Stimulated activated CD8-positive, alpha-beta memory T cell treated with anti-CD3 and anti-CD28 coated beads, Interleukin-12 subunit alpha, Interleukin-12 subunit beta, amount 100 ng/mL, for 1 hour (primary cell): ENCODE data around the gene CATSPERE.

ENCODE experiments used
- DNase-seq: peaks from one replicate; pipeline ENCODE4 v3.0.0-alpha.2; 2020; ENCODE audit warnings: low read depth

CATSPERE gene, protein sequence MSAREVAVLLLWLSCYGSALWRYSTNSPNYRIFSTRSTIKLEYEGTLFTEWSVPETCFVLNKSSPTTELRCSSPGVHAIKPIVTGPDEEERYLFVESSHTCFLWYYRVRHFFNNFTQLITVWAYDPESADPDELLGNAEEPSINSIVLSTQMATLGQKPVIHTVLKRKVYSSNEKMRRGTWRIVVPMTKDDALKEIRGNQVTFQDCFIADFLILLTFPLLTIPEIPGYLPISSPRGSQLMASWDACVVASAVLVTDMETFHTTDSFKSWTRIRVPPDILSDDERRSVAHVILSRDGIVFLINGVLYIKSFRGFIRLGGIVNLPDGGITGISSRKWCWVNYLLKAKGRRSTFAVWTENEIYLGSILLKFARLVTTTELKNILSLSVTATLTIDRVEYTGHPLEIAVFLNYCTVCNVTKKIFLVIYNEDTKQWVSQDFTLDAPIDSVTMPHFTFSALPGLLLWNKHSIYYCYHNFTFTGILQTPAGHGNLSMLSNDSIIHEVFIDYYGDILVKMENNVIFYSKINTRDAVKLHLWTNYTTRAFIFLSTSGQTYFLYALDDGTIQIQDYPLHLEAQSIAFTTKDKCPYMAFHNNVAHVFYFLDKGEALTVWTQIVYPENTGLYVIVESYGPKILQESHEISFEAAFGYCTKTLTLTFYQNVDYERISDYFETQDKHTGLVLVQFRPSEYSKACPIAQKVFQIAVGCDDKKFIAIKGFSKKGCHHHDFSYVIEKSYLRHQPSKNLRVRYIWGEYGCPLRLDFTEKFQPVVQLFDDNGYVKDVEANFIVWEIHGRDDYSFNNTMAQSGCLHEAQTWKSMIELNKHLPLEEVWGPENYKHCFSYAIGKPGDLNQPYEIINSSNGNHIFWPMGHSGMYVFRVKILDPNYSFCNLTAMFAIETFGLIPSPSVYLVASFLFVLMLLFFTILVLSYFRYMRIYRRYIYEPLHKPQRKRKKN

DNA sequence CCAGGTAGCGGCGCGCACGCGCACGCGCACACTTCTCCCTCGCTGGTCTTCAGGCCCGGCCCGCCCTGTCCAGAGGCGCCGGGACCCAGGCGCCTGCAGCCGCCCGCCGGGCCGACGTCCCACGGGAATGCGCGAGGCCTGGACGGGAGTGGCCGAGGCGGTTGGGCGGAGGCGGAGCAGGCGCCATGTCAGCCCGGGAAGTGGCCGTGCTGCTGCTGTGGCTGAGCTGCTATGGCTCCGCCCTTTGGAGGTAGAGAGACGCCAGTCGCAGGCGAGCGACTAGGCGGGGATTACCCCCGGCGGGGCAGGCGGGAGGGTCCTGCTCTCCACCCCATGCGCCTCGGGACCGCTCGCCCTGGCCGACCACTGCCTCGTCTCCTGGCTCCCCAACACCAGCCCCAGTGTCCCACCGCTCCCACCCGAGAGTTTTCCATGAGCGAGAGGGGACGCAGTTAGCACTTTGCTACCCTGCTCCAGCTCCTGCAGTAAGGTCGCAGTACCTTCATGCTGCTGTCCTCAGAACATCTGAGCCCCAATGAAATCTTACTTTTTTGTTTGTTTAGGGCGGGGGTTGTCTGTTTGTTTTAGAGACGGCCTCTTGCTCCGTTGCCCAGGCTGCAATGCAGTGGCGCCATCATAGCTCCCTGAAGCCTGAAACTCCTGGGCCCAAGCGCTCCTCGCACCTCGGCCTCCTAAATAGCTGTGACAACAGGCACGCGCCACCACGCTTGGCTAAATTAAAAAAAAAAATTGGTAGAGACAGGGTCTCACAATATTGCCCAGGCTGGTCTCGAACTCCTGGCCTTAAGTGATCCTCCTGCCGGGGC, at the start of gene CATSPERE:
Gene CATSPERE (plus strand): TSS at position 29 of the 827 bp plus-strand sequence. CDS start 157 bp downstream, at position 186.
- peak; percentile 54 for DNase-seq

DNA sequence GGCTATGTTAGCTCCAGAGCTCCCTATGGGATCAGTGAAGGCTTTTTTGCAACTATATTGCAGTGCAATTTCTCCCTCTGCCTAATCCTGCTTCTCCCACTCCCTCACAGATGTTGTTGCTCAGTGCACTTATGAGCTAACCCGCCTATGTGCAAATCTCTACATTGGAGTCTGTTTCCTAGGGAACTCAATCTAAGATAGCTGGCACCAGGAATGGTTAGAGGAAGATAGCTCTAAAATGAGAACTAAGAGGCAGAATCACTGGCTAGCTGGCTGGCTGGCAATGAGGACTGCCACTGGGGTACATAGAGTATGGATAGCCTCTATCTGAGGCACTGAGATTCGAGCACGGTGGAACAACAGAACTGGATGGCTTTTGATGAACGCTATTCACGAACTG, 48.9 kb upstream of the CATSPERE start:
- no peak for DNase-seq

DNA sequence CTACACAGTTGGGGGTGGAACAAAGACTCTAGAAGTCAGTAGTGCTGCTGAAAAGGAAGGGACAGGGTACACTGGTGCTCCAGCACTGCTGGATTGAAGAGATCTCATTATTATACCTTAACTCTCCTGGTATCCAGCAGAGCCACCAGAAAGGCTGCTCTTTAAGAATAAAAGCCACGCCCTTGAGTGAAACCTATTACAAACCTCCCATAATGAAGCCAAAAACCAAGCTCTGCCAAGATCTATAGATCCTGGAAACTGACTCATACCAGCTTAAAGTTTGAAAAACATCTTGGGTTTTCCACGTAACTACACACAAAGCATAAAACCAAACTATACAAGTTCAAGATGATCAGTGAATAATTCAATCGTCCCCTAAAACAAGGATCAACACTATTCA, 47.3 kb upstream of the CATSPERE start:
- no peak for DNase-seq

DNA sequence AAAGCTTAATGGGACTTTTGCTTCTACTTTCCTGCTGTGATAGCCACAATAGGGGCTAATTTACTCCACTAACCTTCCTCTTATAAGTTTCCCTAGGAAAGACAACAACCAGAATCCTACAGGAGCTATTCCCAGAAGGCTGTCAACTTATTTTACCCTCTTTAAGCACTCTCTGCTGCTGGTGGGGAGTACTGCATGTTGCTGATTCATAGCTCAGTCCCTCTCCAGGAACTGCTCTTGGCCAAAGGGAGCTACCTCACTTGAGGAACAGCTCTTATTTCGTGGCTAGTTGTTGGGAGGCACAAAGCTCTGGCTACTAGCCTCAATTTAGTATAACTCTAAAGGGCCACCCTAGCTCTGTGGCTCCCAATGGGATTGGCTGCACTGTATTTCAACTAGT, 46.5 kb upstream of the CATSPERE start:
- no peak for DNase-seq

DNA sequence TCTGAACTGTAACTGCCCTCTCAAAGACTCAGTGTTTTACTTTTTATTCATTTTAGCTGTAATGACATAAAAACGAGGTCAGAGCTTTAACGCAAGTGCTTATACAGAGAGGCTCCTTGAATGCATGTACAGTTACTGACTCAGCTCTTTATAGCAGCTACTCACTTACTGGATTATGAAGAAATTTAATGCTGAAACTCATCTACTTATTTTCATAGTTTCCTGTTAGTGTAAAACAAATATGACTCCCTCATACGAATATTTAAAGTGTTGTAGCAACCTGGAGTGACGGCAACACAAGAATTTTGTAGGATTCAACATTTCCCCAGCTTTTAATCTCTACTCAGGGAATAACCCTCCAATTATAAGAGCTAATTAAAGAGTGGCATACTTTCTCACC, 42.0 kb upstream of the CATSPERE start:
- no peak for DNase-seq

DNA sequence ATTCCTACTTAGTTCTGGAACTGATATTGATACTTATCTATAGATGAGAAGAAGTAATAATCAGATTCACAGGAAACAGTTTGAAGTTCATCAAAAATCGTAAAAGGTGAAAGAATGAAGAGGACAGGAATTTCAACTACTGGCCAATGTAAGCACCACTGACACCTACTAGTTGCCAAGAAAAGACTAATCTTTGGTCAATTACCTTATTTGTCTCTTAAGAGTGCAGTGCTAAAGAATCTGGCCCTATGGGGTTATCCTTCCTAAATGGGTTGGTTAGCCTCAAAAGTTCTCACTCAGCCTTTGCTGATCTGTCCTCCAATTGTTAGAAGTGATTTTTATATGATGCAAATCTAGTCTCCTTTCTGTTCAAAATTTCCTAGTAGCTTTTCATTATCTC, 38.9 kb upstream of the CATSPERE start:
- no peak for DNase-seq

DNA sequence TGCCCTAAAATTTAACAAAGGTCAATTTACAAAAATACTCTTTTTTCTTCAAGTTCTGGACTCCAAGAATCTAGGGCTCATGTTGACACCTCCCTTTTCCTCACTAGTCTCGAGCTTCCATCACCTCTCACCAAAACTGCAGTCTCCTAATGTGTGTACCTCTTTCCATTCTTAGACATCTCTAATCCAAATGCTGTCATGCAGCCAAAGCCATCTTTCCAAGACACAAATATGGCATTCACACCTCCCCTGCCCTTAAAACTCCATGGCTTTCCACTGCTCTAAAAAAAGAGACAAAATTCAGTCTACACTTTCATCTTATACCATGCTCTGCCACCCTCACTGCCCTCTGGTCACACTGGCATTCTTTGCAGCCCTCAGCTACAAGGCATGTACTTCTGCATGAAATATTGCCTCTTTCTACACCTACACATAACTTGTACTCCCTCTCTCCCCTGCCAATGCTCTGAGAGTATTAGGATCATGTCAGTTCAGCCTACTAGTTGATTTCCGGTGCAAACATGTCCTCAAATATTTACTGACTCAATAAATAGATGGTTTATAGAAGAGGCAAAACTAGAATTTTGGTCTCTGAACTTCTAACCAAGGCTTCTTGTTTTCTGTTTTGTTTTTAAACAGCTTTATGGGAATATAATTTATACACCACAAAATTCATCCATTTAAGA, 36.3 kb upstream of the CATSPERE start:
- DNase-seq: no peak

DNA sequence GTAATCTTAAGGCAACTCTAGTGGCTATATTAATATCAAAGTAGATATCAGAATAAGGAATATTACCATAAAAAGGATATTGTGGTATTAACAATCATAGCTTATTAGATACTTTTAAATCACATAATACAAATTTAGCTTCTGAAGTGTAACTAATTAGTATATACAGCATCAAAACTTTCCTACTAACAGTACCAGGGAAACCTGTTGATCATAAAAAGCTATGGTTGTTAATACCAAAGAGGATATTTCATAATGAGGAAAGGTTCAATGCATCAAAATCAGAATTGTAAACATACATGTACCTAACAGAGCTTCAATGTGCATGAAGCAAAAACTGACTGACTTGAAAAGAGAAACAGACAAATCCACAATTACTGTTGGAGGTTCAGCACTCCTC, 33.4 kb upstream of the CATSPERE start:
- no peak for DNase-seq

DNA sequence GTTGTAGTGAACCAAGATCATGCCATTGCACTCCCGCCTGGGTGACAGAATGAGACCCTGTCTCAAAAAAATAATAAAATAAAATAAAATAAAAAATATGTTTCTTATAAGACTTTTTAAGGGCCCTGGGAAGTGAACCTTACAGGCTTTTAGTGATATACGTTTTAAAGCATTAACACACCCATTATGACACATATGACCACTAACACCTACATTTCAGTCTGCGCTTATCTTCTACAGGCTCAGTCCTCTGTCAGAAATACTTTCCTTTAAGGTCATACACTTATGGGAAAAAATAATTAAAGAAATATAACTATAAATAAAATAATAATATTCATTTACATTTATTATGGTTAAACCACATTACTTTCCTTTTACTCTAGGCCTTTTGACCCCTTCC, 31.3 kb upstream of the CATSPERE start:
- no peak for DNase-seq

DNA sequence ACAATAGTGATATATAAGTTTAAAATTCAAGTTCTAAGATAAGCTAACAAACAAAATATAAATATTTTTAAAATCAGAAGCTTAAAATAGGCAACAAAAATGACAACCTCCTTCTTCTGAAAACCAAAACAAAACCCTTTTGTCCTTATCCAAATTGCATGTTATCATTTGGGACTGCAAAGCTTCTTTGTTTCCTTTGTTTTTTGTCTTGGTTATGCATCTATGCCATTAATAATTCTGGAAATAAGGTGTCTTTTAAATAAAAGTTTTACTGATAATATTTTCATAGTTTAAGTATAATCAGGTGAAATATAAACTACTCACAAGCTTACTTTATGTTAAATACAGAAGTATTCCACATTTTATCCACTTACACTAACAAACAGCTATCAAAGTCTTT, 29.9 kb upstream of the CATSPERE start:
- no peak for DNase-seq

DNA sequence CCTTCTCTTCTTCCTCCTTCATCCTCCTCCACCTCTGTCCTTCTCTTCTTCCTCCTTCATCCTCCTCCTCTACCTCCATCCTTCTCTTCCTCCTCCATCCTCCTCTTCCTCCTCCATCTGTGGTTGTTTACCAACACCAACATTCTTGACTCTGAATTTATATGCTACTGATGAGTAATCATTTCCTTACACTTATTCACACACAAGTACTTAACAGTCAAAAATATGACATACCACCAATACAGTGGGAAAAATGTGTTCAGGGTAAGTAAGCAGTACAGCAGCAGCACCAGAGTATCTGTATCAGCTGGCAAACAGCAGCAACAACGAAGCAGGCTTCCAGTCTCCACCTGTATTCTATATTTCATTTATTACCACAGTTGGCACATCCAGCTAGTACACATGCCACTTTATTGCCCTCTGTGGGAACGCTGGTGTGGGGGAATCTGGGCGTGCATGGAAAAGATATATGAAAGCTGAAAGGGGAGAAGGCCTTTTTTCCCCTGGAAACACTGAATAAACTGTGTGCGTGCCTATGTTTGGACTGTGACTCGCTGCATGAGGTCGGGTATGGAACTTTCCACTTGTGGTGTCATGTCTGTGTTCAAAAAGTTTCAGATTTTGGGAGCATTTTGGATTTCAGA, 25.4 kb upstream of the CATSPERE start:
- DNase-seq: no peak

DNA sequence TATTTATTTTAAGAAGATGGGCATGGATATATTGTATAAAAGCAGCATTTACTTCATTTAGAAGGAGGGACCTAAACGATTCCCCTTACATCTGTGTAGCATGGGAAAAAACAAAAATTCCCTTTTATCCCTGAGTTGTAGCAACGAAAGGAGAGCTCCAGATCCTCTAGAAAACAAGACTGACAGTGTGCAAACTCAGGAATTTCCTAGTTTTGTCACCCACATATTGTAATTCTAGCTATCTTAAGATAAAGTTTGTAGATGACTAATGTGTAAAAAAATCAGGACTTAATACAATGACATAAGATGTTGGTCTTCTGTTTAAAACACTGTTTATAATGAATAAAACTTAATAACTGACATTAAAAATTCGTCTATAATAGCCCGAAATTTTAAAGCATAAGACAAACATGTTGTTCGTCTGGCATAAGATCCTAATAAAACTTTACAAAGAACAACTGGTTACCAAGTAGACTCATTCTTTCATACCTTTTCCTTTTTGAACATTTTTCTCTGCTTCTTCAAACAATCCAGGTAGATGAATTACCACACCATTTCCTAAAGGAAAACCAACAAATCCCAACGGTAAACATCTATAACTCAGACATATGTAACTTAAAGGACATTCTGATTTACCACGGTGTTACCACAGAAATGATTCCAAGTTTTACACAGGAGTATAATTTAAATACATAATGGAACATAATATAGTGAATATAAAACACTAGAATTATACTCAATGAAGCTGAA, 24.6 kb upstream of the CATSPERE start:
- DNase-seq: no peak

DNA sequence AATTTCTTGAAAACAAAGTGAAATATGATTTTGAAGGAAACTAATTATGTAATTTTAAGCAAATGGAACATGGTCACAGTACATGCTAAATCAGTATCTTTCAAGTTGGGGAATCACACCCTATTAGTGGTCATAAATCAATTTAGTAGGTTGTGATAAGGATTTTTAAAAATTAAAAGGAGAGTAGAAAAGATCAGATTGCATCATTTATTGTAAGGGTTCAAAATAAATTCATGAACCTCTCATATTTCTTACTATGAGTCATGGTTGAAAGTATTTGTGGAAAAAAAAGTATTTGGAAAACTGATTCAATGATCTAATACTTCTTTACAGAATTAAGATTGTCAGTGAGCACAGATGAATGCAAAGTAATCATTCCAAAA, 24.0 kb upstream of the CATSPERE start:
- DNase-seq: no peak

DNA sequence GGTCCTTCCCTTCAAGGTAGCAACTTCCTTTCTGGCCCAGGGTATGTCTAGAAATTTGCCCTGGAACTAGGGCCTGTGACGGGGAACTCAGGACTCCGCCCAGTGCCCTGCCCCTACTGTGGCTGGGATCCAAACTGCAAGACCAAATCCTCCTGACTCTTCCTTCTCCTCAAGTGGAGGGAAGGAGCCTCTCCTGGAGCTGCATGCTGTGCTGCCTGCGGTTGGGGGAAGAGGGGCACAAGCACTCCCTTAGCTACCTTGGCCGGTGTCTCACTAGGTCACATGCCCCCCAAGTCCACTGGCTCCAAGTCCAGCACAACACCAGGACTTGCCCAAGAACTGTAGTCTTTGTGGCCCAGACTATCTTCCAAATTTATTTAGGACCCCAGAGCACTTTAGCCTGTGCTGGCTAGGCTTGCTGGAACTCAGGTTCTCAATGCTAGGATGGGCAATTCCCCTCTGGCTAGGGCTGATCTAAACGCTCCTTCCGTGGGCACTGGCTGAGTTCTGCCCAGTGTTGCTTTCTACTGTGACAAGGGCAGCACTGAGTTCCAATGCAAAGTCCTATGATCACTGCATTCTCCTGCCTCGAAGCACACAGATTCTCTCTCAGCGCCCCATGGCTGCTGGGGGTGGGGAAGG, 21.6 kb upstream of the CATSPERE start:
- DNase-seq: no peak

DNA sequence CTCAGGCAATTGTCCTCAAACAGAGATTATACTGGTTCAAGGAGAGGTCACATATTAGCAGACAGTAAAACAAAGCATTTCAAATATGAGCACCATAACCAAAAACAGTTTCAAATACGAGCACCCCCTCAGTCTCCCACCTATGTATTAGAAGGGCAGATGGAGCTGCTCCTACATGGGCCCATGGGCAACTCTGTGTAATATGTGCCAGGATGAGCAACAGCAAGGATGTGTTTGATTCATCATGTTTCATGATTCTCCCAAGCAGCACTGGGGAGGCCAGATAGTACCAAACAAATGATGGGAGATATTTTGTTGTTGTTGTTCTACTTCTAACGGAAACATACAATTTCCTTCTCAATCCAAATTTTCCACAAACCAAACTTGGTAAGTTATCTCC, 18.2 kb upstream of the CATSPERE start:
- DNase-seq: no peak

DNA sequence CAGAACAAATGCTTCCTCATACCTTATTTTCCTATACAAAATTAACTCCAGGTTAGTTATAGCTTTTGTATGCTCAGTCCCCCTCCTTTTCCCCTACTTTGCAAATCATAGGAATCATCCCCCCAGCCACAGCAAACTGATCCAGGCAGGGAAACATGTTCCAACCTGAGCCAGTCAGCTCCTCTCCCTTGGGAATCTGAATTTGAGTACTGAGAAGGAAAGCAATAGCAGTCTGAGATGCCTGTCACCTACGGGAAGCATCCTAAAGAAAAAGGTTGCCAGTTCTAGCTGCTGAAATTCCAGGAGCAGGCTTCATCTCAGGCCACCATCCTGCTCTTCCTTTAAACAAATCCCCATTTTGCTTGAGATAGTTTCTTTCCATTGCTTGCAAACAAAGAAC, 16.2 kb upstream of the CATSPERE start:
- DNase-seq: no peak

DNA sequence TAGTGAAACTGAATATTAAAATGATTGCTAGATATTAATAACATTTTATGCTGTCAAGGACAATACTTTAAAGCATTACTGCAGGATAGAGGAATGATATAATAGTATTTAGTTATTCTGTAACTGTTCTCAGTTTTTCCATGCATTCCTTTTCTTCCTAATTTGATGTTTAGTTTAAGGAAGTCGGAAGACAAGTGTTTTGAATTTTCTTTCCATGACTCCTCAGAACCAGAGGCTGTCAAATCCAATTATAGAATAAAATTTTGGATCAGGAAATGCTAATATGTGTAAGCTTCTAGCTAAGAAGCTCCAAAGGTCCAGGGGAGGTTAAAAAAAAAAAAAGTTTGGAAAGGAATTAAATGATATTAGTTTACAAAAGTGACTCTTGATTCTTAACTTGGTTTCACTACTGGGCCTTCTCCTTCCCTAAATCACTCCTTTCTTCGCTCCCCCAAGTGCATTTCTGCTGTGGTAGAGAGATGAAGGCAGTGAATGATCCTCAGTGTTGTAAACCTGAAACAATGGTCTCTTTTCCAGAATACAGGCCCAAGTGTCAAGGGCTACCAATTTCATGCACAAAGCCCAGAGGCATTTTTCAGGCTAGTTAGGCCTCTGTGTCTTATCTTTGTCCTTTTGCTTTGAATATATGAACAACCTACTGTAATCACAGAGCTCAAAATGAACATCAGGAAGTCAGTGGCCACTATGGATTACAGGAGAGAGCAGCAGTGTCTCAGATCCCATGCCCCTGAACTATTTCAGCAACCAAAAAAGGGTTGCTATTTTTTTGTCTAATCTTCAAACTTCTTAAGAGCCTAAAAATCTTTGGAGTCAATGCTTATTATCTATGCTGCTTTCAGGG, 15.5 kb upstream of the CATSPERE start:
- DNase-seq: no peak

DNA sequence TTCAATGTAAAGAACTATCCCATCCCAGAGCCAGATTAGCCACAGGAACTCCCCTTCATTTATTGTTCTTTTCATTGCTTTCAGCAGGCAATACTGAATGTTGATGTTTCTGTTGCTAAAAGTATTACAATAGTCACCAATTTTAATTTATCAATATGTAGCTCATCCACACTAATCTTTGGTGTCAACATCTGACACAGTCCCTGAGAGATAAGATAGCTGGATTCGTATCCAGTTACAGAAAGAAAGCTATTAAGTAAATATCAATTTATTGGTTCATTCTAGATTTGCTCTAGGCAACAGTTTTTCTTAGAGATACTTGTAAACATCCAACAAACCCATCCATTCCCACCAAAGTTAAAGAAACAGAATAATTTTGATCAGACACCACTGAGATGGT, 14.0 kb upstream of the CATSPERE start:
- no peak for DNase-seq

DNA sequence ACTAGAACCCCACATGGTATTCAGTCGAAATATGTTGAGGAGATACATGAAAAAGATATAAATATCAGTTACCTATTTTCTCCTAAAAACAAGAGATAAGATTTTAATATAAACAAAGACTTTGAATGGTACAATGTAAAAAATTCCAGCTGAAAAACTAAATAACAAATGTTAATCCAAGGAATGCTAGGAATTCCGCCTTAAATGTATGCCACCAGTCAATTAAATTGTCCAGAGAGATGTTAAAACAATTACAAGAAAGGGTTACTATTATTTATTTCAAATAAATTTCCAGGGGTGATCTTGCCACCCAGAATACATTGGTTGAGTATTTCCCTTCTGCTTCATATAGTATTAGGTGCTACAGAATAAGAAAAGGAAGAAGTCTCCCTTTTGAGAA, 13.5 kb upstream of the CATSPERE start:
- no peak for DNase-seq
